ENCODE measurements around the gene CNDP2.
"Not testable (repeated sequence)": the region's sequence is repeated elsewhere in the genome, so short reads cannot be mapped to it uniquely, and the experiment has no call there.

The CNDP2 gene

GRCh38 chr18:74500774-74501173, 4.6 kb downstream of the CNDP2 start:
- not testable (repeated sequence) for DNase-seq (ENCODE audit: low read depth)

- DNase-seq (ENCODE audit: low read depth) = no peak
Observed at GRCh38 chr18:74501386-74501785, 5.2 kb downstream of the CNDP2 start.

- no peak for DNase-seq (ENCODE audit: low read depth)
Observed at GRCh38 chr18:74503137-74503536, 7.0 kb downstream of the CNDP2 start.

GRCh38 chr18:74505776-74506175, 9.6 kb downstream of the CNDP2 start:
- DNase-seq (ENCODE audit: low read depth) = no peak

GRCh38 chr18:74506448-74507084, 10.4 kb downstream of the CNDP2 start:
- no peak for DNase-seq (ENCODE audit: low read depth)

- no peak for DNase-seq (ENCODE audit: low read depth)
Observed at GRCh38 chr18:74507097-74507881, 11.1 kb downstream of the CNDP2 start.

- DNase-seq (ENCODE audit: low read depth) = no peak
Observed at GRCh38 chr18:74507927-74508326, 11.8 kb downstream of the CNDP2 start.

- no peak for DNase-seq (ENCODE audit: low read depth)
Observed at GRCh38 chr18:74508366-74508765, 12.2 kb downstream of the CNDP2 start.

- DNase-seq (ENCODE audit: low read depth) = no peak
Observed at GRCh38 chr18:74508821-74509225, 12.7 kb downstream of the CNDP2 start.

- DNase-seq (ENCODE audit: low read depth) = no peak
Observed at GRCh38 chr18:74509856-74510769, 13.9 kb downstream of the CNDP2 start.

- DNase-seq (ENCODE audit: low read depth) = no peak
Observed at GRCh38 chr18:74510770-74511095, 14.6 kb downstream of the CNDP2 start.

- no peak for DNase-seq (ENCODE audit: low read depth)
Observed at GRCh38 chr18:74511823-74512222, 15.7 kb downstream of the CNDP2 start.

- no peak for DNase-seq (ENCODE audit: low read depth)
Observed at GRCh38 chr18:74512321-74513053, 16.3 kb downstream of the CNDP2 start.

GRCh38 chr18:74513149-74513882, 17.2 kb downstream of the CNDP2 start:
- DNase-seq (ENCODE audit: low read depth) = no peak

GRCh38 chr18:74513883-74514205, 17.7 kb downstream of the CNDP2 start:
- DNase-seq (ENCODE audit: low read depth) = no peak

- no peak for DNase-seq (ENCODE audit: low read depth)
Observed at GRCh38 chr18:74514860-74515495, 18.8 kb downstream of the CNDP2 start.

GRCh38 chr18:74515620-74516231, 19.6 kb downstream of the CNDP2 start:
- no peak for DNase-seq (ENCODE audit: low read depth)

- no peak for DNase-seq (ENCODE audit: low read depth)
Observed at GRCh38 chr18:74516271-74517235, 20.4 kb downstream of the CNDP2 start.

GRCh38 chr18:74517236-74517630, 21.1 kb downstream of the CNDP2 start:
- DNase-seq (ENCODE audit: low read depth) = no peak
